NCI-H2107 treated with DMSO at 0.1 percent for 48 hours (cell line): ENCODE results near the gene ZBTB47.

Experiments used
- DNase-seq: peaks from one replicate; lab custom pipeline; 2025; ENCODE audit not compliant: unreplicated experiment; lab: John Stamatoyannopoulos, UW

Gene ZBTB47

GRCh38 chr3:42653560-42654330, at the start of gene ZBTB47:
ZBTB47 (plus strand) TSS chr3:42653697; CDS start chr3:42658356, 4,659 bp downstream.
- DNase-seq: no peak

GRCh38 chr3:42605546-42606173, 47.8 kb upstream of the ZBTB47 start:
- DNase-seq: no peak

GRCh38 chr3:42608581-42608980, 44.9 kb upstream of the ZBTB47 start:
- no peak for DNase-seq

- DNase-seq: no peak
Observed at GRCh38 chr3:42610976-42611375, 42.5 kb upstream of the ZBTB47 start.

GRCh38 chr3:42612217-42612616, 41.3 kb upstream of the ZBTB47 start:
- no peak for DNase-seq

- DNase-seq: no peak
Observed at GRCh38 chr3:42612928-42613327, 40.6 kb upstream of the ZBTB47 start.

GRCh38 chr3:42613462-42613861, 40.0 kb upstream of the ZBTB47 start:
- DNase-seq: no peak

GRCh38 chr3:42631620-42632019, 21.9 kb upstream of the ZBTB47 start:
- no peak for DNase-seq

GRCh38 chr3:42632146-42632545, 21.4 kb upstream of the ZBTB47 start:
- no peak for DNase-seq

GRCh38 chr3:42633544-42633943, 20.0 kb upstream of the ZBTB47 start:
- DNase-seq: no peak

- no peak for DNase-seq
Observed at GRCh38 chr3:42635111-42635510, 18.4 kb upstream of the ZBTB47 start.

- DNase-seq: no peak
Observed at GRCh38 chr3:42637001-42637400, 16.5 kb upstream of the ZBTB47 start.

GRCh38 chr3:42638339-42638842, 15.1 kb upstream of the ZBTB47 start:
- no peak for DNase-seq

GRCh38 chr3:42639192-42639591, 14.3 kb upstream of the ZBTB47 start:
- DNase-seq: no peak

GRCh38 chr3:42640129-42640528, 13.4 kb upstream of the ZBTB47 start:
- DNase-seq: no peak

GRCh38 chr3:42640771-42641370, 12.6 kb upstream of the ZBTB47 start:
- DNase-seq: no peak

GRCh38 chr3:42647821-42648459, 5.6 kb upstream of the ZBTB47 start:
- DNase-seq: no peak

- DNase-seq: no peak
Observed at GRCh38 chr3:42649006-42649405, 4.5 kb upstream of the ZBTB47 start.

GRCh38 chr3:42649783-42650182, 3.7 kb upstream of the ZBTB47 start:
- no peak for DNase-seq

- no peak for DNase-seq
Observed at GRCh38 chr3:42651248-42652091, 2.0 kb upstream of the ZBTB47 start.

- DNase-seq: no peak
Observed at GRCh38 chr3:42652251-42652610, 1.3 kb upstream of the ZBTB47 start.
